Psoas muscle (tissue), 8 donors: ENCODE data around the gene JAGN1. TPM values are rescaled to one million over a fixed set of nuclear protein-coding genes. Genes with fewer than 3 reads are reported as not detected.

Experiments used
- ATAC-seq, 4 donors: fragments of 200-7000 bp; cut with Tn5 transposase; one replicate each; pipeline ENCODE4 v1.9.1; 2020; ENCODE audit warnings: moderate library complexity in 3 of 4, mild to moderate bottlenecking in 2 of 4
- DNase-seq, 2 donors: peaks; one replicate each; pipeline ENCODE4 v3.0.0-alpha.2; 2020
- H3K27ac ChIP-seq: fragments of 200-600 bp; one replicate; pipeline ENCODE4 v1.8.0; 2022
- H3K27me3 ChIP-seq, 3 donors: fragments of 200-600 bp in 1 of 3; one replicate each; pipeline versions ENCODE4 v1.6.1 to v1.8.0; 2013 to 2022; ENCODE audit warnings: low read length in 2 of 3, mild to moderate bottlenecking in 2 of 3, moderate library complexity in 1 of 3; ENCODE audit not compliant: insufficient read depth in 3 of 3
- H3K36me3 ChIP-seq, 2 donors: fragments of 200-600 bp in 1 of 2; one replicate each; pipeline versions ENCODE4 v1.6.1 to v1.8.0; 2013 to 2022; ENCODE audit warnings: low read depth in 1 of 2, mild to moderate bottlenecking in 1 of 2, moderate library complexity in 1 of 2; ENCODE audit not compliant: insufficient read depth in 1 of 2
- H3K4me1 ChIP-seq: fragments of 200-600 bp; one replicate; pipeline ENCODE4 v1.8.0; 2022
- H3K4me3 ChIP-seq: fragments of 200-600 bp; one replicate; pipeline ENCODE4 v1.8.0; 2022; ENCODE audit warnings: mild to moderate bottlenecking
- H3K9me3 ChIP-seq: fragments of 200-600 bp; one replicate; pipeline ENCODE4 v1.8.0; 2022
- WGBS, 3 donors: extraction: QIAGEN DNeasy Blood & Tissue Kit; methylation state at CpG; one replicate each; pipeline versions ENCODE4 v1.1.6 to v1.1.7; 2013; 5-methylcytosine and 5-hydroxymethylcytosine counted together
- intact Hi-C, 2 donors: fragments of 100-400 bp; cut with DNase I; formaldehyde crosslinking; loops; one replicate each; pipeline versions ENCODE4 v1.11.0 to v1.14.2; 2022
- polyA plus RNA-seq, 3 donors: library from polyadenylated mRNA; stranded (reverse); fragments of 200-250 nt; gene quantifications; one replicate each; pipeline ENCODE4 v1.2.3, GENCODE V29; 2013
- total RNA-seq, 4 donors: library from RNA; stranded (reverse); fragmentation: NEBNext Ultra II Directional in 2 of 4; extraction: Animal tissue kit (Norgen Biotek cat#: 25700) in 2 of 4; gene quantifications; one replicate each; pipeline versions ENCODE4 v1.2.1 to v1.2.4, GENCODE V29; 2021 to 2023
- TF ChIP-seq, protein P1 (sequence below): fragments of 200-600 bp; IDR thresholded peaks from one replicate; pipeline ENCODE4 v1.8.0; 2022; ENCODE audit warnings: antibody characterized with exemption
- donor health status: healthy with polysubstance abuse.
- donor health status: DM: no; HTN: no; CAD: no; lungs with moderate emphysema.
- donor health status: Bipolar disorder and iron deficiency.
- donor health status: healthy.
- donor health status: DM: yes; HTN: yes; CAD: no.
- donor health status: DM: no; HTN: no; CAD: no.
- donor health status: DM: no; HTN: no; CAD: no.
- donor health status: DM: yes; HTN: yes; CAD: no.

JAGN1 gene
- total and polyA plus RNA-seq, 7 donors, result 18.6 to 98.2 (median 44.4) TPM

DNA sequence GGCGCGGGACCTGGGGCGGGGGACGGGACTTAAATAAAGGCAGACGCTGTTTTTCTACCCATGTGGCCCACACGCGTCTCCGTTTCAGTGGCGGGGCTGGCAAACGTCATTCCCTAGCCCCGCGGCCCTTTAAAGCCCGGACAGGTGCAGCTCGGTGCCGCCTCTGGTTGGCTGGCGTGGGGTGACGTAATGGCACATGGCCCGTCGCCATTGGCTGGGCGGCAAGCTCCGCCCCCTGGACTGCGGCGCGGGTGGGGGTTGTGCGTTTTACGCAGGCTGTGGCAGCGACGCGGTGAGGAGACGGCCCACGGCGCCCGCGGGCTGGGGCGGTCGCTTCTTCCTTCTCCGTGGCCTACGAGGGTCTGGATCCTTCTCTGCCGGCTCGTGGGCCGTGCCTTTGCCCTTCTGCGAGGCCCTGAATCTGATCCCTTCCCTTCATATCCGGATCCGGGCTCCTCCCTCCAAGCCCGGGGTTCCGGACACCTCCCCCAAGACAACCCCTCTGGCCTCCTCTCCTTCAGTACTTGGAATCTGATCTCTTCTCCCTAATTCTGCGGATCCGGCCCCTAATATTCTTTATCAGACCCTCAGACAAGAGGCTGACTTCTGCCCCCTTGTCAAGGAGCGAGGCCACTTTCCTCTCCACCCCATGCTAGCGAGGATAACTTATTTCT, 43.3 kb downstream of the JAGN1 start, which contains the start of gene CRELD1:
Gene CRELD1 (plus strand): TSS at position 274 of the 674 bp plus-strand sequence. CDS start 605 bp downstream, outside the sequence.
- H3K9me3 ChIP-seq, result no peaks in the 10 kb centered on the region
- H3K27ac ChIP-seq, result peak within 1 kb of the TSS; percentile 94
- peak within 1 kb of the TSS; percentile 79 for H3K4me3 ChIP-seq
- 0% methylated on average over 41 to 50 of the region's 50 CpGs for WGBS, 3 donors
- H3K4me1 ChIP-seq, result peaks cover 26% of the 10 kb centered on the region
- TF ChIP-seq, protein P1, sequence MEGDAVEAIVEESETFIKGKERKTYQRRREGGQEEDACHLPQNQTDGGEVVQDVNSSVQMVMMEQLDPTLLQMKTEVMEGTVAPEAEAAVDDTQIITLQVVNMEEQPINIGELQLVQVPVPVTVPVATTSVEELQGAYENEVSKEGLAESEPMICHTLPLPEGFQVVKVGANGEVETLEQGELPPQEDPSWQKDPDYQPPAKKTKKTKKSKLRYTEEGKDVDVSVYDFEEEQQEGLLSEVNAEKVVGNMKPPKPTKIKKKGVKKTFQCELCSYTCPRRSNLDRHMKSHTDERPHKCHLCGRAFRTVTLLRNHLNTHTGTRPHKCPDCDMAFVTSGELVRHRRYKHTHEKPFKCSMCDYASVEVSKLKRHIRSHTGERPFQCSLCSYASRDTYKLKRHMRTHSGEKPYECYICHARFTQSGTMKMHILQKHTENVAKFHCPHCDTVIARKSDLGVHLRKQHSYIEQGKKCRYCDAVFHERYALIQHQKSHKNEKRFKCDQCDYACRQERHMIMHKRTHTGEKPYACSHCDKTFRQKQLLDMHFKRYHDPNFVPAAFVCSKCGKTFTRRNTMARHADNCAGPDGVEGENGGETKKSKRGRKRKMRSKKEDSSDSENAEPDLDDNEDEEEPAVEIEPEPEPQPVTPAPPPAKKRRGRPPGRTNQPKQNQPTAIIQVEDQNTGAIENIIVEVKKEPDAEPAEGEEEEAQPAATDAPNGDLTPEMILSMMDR, result no peak
- intact Hi-C loops, result loop anchor here in 1 of 2 donors (1.0 to 10.0 kb wide), 2 partner anchors 44 to 291 kb away; no protein-coding TSS in a partner anchor
- DNase-seq, result peak; percentile 94 to 98
- H3K36me3 ChIP-seq, result peaks cover 0 to 50% of the 10 kb centered on the region in 2 donors
- no peaks in the 10 kb centered on the region for H3K27me3 ChIP-seq
- peak; percentile 93 to 95 (median 94) for ATAC-seq

DNA sequence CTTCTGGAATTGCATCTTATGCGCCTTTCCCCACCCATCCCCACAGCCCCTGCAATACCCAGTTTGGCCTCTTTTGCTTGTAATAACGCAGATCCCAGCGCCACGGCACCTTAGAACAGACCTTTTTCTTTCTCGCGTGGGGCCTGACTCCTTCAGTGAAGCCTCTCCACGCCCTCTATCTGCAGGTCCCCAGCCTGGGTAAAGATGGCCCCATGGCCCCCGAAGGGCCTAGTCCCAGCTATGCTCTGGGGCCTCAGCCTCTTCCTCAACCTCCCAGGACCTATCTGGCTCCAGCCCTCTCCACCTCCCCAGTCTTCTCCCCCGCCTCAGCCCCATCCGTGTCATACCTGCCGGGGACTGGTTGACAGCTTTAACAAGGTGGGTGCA, 43.8 kb downstream of the JAGN1 start:
- ATAC-seq, result no peak
- Histone ChIP-seq H3K4me3 (peak overlapping the region; percentile 79), H3K27me3 (no peaks in the 10 kb centered on the region), H3K4me1 (peaks cover 26% of the 10 kb centered on the region), H3K9me3 (no peaks in the 10 kb centered on the region), H3K27ac (peak overlapping the region; percentile 94), H3K36me3 (peaks cover 0 to 48% of the 10 kb centered on the region in 2 donors)
- WGBS, 3 donors, result 14 to 24% (median 20%) methylated on average over 11 of the region's 11 CpGs
- no peak for DNase-seq
- TF ChIP-seq, protein P1, result no peak
- intact Hi-C loops, result loop anchor here in 1 of 2 donors (10.0 kb wide), 1 partner anchor 291 kb away; no protein-coding TSS in a partner anchor

DNA sequence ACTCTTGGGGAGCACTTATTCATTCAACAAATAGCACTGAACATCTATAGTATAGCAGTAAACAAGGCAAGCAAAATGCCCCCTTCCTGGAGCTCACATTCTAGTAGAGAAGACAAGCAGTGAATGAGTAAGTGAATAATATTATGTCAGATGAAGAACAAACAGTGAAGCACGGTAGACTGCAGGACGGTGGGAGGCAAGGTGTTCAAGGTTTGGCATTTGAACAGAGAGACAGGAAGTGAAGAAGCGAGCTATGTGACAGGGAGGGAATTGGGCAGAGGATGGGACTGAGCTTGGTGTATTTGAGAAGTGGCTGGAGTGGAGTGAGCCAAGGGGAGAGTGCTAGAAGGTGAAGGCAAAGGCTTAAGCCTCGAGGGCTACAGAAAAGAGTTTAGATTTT, 44.6 kb downstream of the JAGN1 start:
- Histone ChIP-seq H3K27me3 (no peaks in the 10 kb centered on the region), H3K4me1 (peaks cover 26% of the 10 kb centered on the region), H3K4me3 (peak overlapping the region; percentile 79), H3K27ac (peak overlapping the region; percentile 94), H3K36me3 (peaks cover 0 to 42% of the 10 kb centered on the region in 2 donors), H3K9me3 (no peaks in the 10 kb centered on the region)
- TF ChIP-seq, protein P1, result no peak
- DNase-seq (no peak), ATAC-seq (no peak)
- intact Hi-C loops, result loop anchor here in 1 of 2 donors (10.0 kb wide), 1 partner anchor 290 kb away; no protein-coding TSS in a partner anchor
- WGBS, 3 donors, result 67 to 75% (median 68%) methylated on average over 4 of the region's 4 CpGs

DNA sequence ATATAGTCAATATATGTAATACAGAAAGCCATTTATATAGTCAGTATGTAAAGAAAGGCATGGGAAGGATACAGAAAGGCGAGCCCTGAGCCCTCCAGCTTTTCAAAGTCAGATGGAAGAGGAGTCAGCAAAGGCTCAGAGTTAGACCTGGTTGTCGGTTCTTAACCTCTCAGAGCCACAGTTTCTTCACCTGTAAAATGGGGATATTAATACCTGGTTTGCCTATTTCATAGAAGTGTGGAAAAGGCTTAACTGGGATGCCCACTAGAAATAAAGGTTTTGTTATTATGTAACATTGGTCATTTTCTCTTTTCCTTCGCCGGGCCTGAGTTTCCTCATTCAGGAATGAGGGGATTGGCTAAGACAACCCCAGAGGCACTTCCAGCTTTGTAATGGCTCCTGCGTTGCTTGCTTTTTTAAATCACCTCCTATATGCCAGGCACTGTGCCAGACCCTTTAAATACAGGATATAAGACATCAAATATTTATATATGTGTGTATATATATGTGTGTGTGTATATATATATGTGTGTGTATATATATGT, 45.6 kb downstream of the JAGN1 start:
- H3K27ac ChIP-seq, result no peak overlapping the region
- peaks cover 26% of the 10 kb centered on the region for H3K4me1 ChIP-seq
- no peaks in the 10 kb centered on the region for H3K9me3 ChIP-seq
- ATAC-seq (no peak), DNase-seq (no peak)
- no peaks in the 10 kb centered on the region for H3K27me3 ChIP-seq
- intact Hi-C loops, result loop anchor here in 1 of 2 donors (10.0 kb wide), 1 partner anchor 289 kb away; no protein-coding TSS in a partner anchor
- no peak overlapping the region for H3K4me3 ChIP-seq
- TF ChIP-seq, protein P1, result no peak
- peaks cover 0 to 42% of the 10 kb centered on the region in 2 donors for H3K36me3 ChIP-seq
- WGBS, 3 donors, result 89 to 97% (median 90%) methylated on average over 5 of the region's 5 CpGs
